Measurements from ENCODE around the gene LY9. TPM values are rescaled to one million over a fixed set of nuclear protein-coding genes. Genes with fewer than 3 reads are reported as not detected.

Gene LY9
- total RNA-seq, 4 donors from 2014 or later, result 0.26 to 3.2 (median 0.60) TPM

GRCh38 chr1:160755911-160756848, 39.8 kb upstream of the LY9 start:
- Histone ChIP-seq H3K36me3 (no peaks in the 10 kb centered on the region), H3K9me3 (no peaks in the 10 kb centered on the region), H3K27me3 (no peaks in the 10 kb centered on the region), H3K4me3 (no peak overlapping the region), H3K4me1 (peaks cover 0 to 8% (median 0%) of the 10 kb centered on the region in 3 donors), H3K27ac (peak overlapping the region in 2 of 4 donors; percentile 3 to 5)
- WGBS, 2 donors, result 61 to 71% methylated on average over 5 of the region's 5 CpGs
- DNase-seq, result no peak
- intact Hi-C loops (cut with DNase I), result no loop called here
- TF ChIP-seq CTCF (IDR thresholded peaks at IDR 0.05), result no peak
- no peak for TF ChIP-seq POLR2A (IDR thresholded peaks at IDR 0.05)

GRCh38 chr1:160756849-160757201, 39.1 kb upstream of the LY9 start:
- intact Hi-C loops (cut with DNase I), result no loop called here
- Histone ChIP-seq H3K27me3 (no peaks in the 10 kb centered on the region), H3K4me1 (peaks cover 0 to 14% (median 4%) of the 10 kb centered on the region in 3 donors), H3K4me3 (no peak overlapping the region), H3K27ac (peak overlapping the region in 2 of 4 donors; percentile 3 to 5), H3K9me3 (no peaks in the 10 kb centered on the region), H3K36me3 (no peaks in the 10 kb centered on the region)
- no peak for DNase-seq
- TF ChIP-seq CTCF (IDR thresholded peaks at IDR 0.05), result no peak
- WGBS, 2 donors, result 79 to 81% methylated on average over 2 of the region's 2 CpGs

- no peak overlapping the region for H3K27ac ChIP-seq
- peaks cover 9 to 31% (median 10%) of the 10 kb centered on the region in 3 donors for H3K4me1 ChIP-seq
- H3K36me3 ChIP-seq, result no peaks in the 10 kb centered on the region
- TF ChIP-seq POLR2A (IDR thresholded peaks at IDR 0.05) (no peak), CTCF (IDR thresholded peaks at IDR 0.05) (no peak)
- H3K4me3 ChIP-seq, result no peak overlapping the region
- no peaks in the 10 kb centered on the region for H3K27me3 ChIP-seq
- WGBS, 2 donors, result 84 to 96% methylated on average over 2 of the region's 2 CpGs
- no peak for DNase-seq
- no peaks in the 10 kb centered on the region for H3K9me3 ChIP-seq
- intact Hi-C loops (cut with DNase I), result no loop called here
Measured at GRCh38 chr1:160758521-160758920, 37.5 kb upstream of the LY9 start.

- H3K4me1 ChIP-seq, result peaks cover 9 to 34% (median 10%) of the 10 kb centered on the region in 3 donors
- DNase-seq, result no peak
- no peak for TF ChIP-seq CTCF (IDR thresholded peaks at IDR 0.05)
- no peak for TF ChIP-seq POLR2A (IDR thresholded peaks at IDR 0.05)
- no peaks in the 10 kb centered on the region for H3K9me3 ChIP-seq
- H3K27me3 ChIP-seq, result no peaks in the 10 kb centered on the region
- intact Hi-C loops (cut with DNase I), result no loop called here
- H3K27ac ChIP-seq, result no peak overlapping the region
- no peaks in the 10 kb centered on the region for H3K36me3 ChIP-seq
- no peak overlapping the region for H3K4me3 ChIP-seq
Measured at GRCh38 chr1:160759740-160760139, 36.2 kb upstream of the LY9 start.

- TF ChIP-seq CTCF (IDR thresholded peaks at IDR 0.05) (no peak), POLR2A (IDR thresholded peaks at IDR 0.05) (no peak)
- WGBS, 2 donors, result 78 to 81% methylated on average over 4 of the region's 4 CpGs
- H3K4me3 ChIP-seq, result no peak overlapping the region
- intact Hi-C loops (cut with DNase I), result no loop called here
- peak overlapping the region in 2 of 4 donors; percentile 43 to 61 for H3K27ac ChIP-seq
- H3K9me3 ChIP-seq, result no peaks in the 10 kb centered on the region
- peaks cover 9 to 34% (median 10%) of the 10 kb centered on the region in 3 donors for H3K4me1 ChIP-seq
- no peak for DNase-seq
- H3K27me3 ChIP-seq, result no peaks in the 10 kb centered on the region
- H3K36me3 ChIP-seq, result no peaks in the 10 kb centered on the region
Measured at GRCh38 chr1:160761046-160761445, 34.9 kb upstream of the LY9 start.
